ENCODE results near the gene MEX3C.

DNA sequence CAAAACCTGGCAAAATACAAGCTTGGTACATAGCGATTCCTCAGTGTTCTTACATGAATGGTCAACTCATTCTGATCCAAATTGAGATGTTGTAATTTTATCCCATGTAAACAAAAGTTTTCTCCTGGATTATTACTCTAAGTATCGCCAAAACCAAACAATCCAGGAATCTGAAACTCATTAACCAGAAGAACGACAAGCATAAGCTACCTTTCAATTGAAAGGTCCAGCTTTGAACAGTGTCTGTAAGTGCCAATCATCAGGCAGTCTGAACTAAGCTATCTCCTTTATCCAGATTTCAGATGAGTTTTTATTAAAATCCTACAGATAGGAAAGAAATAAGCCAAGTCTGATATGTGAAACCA is 2.4 kb downstream of the MEX3C start:
- TF ChIP-seq, protein P1, sequence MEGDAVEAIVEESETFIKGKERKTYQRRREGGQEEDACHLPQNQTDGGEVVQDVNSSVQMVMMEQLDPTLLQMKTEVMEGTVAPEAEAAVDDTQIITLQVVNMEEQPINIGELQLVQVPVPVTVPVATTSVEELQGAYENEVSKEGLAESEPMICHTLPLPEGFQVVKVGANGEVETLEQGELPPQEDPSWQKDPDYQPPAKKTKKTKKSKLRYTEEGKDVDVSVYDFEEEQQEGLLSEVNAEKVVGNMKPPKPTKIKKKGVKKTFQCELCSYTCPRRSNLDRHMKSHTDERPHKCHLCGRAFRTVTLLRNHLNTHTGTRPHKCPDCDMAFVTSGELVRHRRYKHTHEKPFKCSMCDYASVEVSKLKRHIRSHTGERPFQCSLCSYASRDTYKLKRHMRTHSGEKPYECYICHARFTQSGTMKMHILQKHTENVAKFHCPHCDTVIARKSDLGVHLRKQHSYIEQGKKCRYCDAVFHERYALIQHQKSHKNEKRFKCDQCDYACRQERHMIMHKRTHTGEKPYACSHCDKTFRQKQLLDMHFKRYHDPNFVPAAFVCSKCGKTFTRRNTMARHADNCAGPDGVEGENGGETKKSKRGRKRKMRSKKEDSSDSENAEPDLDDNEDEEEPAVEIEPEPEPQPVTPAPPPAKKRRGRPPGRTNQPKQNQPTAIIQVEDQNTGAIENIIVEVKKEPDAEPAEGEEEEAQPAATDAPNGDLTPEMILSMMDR (IDR thresholded peaks at IDR 0.05; ENCODE audit: poor library complexity): no peak
- no peak for TF ChIP-seq EZH2 (IDR thresholded peaks at IDR 0.05; ENCODE audit: borderline replicate concordance)

Data from hepatocyte (in vitro differentiated cells).